Amniotic epithelial cell (primary cell): ENCODE measurements around the gene DMRTA2.

ENCODE experiments used
- DNase-seq: peaks from one replicate; pipeline ENCODE4 v3.0.0-alpha.2; 2010; ENCODE audit warnings: low read depth

DMRTA2 gene

GRCh38 chr1:50422946-50423669, at the start of gene DMRTA2:
Gene DMRTA2 (minus strand): TSS chr1:50423443. CDS start chr1:50421536, 1,907 bp downstream.
- DNase-seq: no peak

DNA sequence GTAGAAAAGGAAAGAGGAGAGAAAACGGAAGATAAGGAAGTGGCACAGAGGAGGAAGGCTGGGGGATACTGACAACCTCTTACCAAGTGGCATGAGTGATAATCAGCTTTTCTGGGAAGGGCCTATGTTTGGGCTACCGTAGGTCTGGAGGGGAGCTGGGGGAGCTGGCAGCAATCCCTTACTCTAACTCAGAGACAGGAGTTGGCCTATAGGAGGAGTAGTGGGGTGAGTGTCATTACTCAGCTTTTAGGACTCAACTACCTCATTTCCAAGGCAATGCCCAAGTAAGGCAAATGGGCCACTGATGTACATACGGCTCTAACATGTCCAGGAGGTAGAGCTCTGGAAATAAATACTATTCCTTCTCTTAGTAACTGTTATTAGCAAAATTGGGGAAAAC, 48.7 kb upstream of the DMRTA2 start:
- DNase-seq: no peak

DNA sequence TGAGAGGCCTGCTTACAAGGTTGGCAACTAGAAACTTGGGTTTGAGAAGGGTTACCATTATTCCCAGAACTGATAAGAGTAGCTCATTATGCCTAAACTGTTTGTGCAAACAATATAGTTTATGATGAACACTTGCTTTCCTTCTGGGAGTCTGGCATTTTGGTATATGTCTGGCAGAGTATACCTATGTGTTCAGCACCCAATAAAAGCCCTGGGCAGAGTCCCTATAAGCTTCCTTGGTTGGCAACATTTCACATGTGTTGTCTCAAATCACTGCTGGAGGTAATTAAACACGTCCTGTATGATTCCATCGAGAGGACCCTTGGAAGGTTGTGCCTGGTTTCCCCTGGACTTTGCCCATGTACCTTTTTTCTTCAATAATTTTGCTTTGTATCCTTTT, 39.7 kb upstream of the DMRTA2 start:
- no peak for DNase-seq

DNA sequence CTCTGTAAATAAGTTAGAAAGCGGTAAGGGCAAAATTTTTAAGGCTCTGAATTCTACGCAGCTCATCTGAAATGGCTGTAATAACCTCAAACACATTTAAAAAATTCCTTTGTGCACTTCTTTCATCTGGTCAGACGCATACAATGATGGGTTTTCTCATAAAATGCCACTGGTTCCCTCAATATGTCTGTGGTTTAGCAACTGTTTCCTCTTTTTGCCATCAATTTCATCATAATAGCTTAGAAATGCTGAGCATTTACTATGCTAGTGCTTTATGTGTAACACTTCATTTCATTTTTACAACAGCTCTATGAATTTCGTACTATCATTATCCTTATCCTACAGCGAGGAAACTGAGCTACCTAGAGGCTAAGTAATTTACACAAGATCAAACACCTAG, 35.3 kb upstream of the DMRTA2 start:
- no peak for DNase-seq

- no peak for DNase-seq
Observed at GRCh38 chr1:50454911-50455310, 31.7 kb upstream of the DMRTA2 start.

GRCh38 chr1:50453266-50453665, 30.0 kb upstream of the DMRTA2 start:
- DNase-seq: no peak

DNA sequence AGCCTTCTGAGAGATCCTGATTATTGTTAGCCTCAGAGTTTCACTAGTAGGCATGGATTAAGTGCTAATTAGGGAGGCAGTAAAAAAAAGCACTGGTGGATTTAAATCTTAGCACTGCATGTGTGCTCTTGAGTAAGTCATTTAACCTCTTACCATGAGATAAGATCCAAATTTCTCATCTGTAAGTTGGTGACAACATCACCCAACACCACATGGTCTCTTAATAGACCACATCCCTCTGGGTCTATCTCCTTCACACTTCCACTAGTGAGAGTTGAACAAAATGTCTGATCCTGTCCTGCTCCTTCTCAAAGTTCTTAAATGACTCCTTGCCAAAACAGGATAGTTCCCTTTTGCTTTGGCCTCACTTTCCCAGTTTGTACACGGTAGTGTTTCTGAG, 29.5 kb upstream of the DMRTA2 start:
- DNase-seq: no peak

DNA sequence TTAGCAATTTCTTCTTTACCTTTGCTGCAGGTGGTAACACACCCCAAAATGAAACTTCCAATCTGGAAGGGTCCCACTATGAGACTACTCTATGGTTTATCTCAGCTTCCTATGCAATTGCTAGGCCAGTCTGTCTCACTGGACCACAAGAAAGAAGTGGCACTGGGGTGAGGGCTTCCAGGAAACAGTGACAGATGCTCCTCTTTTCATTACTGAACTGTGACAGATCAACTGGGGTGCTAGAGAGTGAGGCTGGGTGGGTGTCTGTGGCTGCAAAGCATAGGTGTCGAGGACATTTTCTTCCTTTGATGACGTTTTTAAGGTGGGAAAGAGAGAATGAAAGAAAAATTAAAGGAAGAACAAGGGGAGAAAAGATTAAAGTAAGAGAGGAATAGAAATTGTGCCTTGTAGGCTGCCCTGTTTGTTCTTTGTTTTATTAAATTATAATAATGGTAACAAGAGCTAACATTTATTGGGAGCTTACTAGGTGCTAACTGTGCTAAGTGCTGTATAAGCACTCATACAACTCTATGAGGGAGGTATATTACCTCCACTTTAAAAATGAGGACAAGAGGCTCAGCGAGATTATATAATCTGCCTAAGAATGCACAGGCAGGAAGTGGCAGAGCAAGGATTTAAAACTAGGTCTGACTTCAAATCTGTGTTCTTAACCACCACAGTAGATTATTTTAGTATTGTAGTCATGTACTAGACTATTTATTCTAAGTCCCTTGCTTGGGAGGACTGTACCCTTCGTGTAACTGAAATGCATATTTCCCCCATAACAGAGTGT, 27.8 kb upstream of the DMRTA2 start:
- DNase-seq: no peak

DNA sequence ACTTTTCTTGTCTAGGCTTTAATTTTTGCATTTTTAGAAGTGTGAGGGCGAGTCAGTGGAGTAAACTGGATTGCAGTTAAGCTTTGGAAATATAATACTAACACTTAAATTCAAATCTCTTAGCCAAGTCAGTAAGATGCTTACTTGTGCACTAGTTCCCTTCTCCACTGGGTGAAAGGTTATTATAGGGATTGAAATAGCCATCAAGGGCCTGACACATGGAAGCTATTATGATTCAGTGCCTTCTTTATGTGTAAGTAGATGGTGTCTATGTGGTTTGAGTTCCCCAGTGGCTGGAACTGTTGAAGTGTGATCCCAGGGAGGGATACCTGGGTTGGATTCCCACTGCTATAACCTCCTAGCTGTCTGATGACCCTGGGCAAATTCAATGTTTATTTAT, 24.7 kb upstream of the DMRTA2 start:
- DNase-seq: no peak

- DNase-seq: no peak
Observed at GRCh38 chr1:50441183-50441582, 17.9 kb upstream of the DMRTA2 start.

GRCh38 chr1:50438945-50439344, 15.7 kb upstream of the DMRTA2 start:
- peak; percentile 14 for DNase-seq

DNA sequence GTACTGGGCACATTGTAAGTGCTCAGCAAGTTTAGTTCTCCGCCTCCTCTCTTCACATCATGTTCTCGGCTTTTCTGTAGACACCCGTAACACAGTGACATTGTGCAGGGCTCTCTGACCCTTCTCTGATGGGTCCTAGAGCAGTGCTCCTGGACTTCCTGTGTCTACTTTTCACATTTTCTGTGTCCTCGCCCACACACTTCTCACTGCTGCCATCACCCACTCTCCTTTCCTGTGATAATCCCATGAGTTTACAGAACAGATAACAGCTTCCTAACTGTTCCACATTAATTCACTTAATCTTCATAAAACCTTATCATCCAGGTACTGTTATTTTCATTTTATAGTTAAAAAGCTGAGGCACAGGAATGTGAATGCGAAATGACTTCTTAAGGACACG, 13.2 kb upstream of the DMRTA2 start:
- no peak for DNase-seq

DNA sequence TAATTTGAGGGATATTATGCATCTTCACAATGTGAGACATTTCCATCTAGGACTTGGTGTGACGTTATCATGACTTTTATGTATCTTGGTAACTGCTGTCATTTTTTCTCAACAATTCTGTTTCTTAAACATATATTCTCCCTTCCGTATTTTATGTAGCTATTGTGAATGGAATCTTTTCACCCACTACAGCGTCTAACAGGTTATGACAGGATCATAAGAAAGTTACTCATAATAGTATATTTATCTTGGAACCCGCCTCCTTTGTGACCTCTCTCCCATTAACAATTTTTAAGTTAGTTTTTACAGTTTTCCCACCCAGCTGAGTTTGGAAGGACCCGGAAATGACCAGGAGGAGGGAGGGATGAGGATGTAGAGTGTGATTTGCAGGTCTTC, 6.8 kb upstream of the DMRTA2 start:
- DNase-seq: no peak

- no peak for DNase-seq
Observed at GRCh38 chr1:50427818-50428779, 4.9 kb upstream of the DMRTA2 start.

DNA sequence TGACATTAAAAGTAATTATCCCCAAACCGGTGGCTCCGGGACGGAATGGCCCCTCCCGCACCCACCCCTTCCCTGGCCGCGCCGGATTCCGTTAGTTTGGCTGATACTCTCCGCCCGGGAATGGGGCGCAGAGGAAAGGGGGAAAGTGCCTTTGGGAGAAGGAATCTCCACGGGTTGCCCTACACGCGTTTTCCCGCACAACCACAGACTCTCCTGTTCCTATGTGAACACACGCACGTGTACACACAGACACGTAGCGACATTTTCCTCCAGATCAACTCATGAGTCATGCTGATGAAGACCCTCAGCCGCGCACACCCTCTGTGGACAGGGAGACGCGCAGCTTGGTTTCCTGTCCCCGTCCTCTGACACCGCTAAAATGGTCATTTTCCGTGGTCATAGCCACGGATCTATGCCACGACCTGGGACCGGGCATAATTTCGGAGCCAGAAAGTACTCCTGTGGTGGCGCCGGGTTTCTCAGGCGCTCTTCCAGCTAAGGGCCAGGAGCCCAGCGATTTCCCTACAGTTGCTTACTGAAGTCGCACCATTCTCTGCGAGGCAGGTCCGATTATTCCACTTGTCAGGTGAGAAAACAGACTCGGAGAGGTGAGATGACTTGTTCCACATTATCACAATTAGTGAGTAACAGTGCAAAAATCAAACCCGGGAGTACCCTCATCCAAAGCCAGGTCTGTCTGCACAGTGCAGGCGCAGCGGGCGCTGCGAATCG, 4.0 kb upstream of the DMRTA2 start:
- no peak for DNase-seq

DNA sequence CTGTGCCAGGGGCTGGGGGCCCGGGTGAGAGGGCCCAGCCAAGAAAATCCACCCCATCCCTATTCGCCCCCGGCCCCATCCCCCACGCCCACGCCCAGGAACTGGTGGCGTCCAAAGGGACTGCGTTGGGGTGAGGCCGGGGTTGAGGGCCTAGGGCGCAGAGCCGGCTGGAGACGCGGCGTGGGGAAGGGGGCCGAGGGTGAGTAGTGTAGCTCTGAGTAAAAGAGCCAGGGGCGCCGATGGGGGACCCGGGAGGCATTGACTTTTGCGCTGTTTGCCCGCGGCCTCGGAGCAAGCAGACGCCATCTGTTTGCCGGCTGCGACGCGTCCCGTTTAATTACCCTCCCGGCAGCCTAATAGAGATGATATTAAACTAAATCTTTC, 3.5 kb upstream of the DMRTA2 start:
- DNase-seq: no peak

DNA sequence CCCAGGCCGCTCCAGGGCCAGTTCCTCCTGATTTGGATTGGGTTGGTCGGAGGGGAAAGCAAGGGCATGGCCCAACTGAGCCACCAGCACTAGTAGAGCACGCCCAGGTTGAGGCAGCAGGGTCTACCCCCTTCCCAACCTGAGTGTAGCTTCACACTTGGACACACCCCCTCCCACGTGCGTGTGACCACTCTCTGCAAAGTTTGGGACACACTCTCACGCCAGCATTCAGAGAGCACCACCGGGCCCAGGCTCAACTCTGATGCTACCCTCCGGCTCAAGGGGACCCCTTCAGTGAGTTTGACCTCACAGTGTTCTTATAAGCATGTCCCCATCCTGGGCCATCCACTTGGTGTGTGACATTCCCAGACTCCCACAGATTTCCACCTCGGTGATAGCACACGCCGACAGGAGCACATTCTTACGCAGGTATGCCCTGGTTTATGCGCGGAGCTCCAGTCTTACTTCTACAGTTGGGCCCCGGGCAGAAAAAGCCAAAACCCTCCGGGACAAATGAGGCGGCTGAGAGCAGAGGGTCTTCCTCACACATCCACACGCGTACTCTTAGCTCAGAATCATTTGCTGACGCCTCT, 3.0 kb upstream of the DMRTA2 start:
- no peak for DNase-seq

GRCh38 chr1:50425376-50426107, 2.3 kb upstream of the DMRTA2 start:
- no peak for DNase-seq

GRCh38 chr1:50424884-50425375, 1.7 kb upstream of the DMRTA2 start:
- no peak for DNase-seq

GRCh38 chr1:50424045-50424883, 1.0 kb upstream of the DMRTA2 start:
- DNase-seq: no peak
